Natural killer cell (primary cell): ENCODE results near the gene WWC1. TPM values are rescaled to one million over a fixed set of nuclear protein-coding genes. Genes with fewer than 3 reads are reported as not detected.

ENCODE experiments used
- ATAC-seq, 3 donors: fragments of 150-1000 bp in 2 of 3; fragments of 200-7000 bp in 1 of 3; cut with Tn5 transposase; 1 replicate in 1 of 3; 2 replicates in 2 of 3; pipeline ENCODE4 v1.10.0; 2021; ENCODE audit warnings: mild to moderate bottlenecking in 2 of 3, moderate library complexity in 2 of 3
- DNase-seq, 2 donors: peaks; one replicate each; pipeline versions ENCODE4 v3.0.0 to v3.0.0-alpha.2; 2013 to 2021; ENCODE audit warnings: mixed read lengths in 1 of 2
- H3K27ac ChIP-seq: one replicate; pipeline ENCODE4 v1.5.1; 2013; ENCODE audit warnings: mild to moderate bottlenecking, low read length
- H3K27me3 ChIP-seq: one replicate; pipeline ENCODE4 v1.6.1; 2013; ENCODE audit warnings: low read length; ENCODE audit not compliant: control insufficient read depth, insufficient read depth
- H3K36me3 ChIP-seq: one replicate; pipeline ENCODE4 v1.6.1; 2013; ENCODE audit warnings: low read length; ENCODE audit not compliant: control insufficient read depth, insufficient read depth
- H3K4me1 ChIP-seq: one replicate; pipeline ENCODE4 v1.6.1; 2013; ENCODE audit warnings: low read length; ENCODE audit not compliant: control insufficient read depth, insufficient read depth
- H3K4me3 ChIP-seq: one replicate; pipeline ENCODE4 v1.5.1; 2013; ENCODE audit warnings: low read length
- H3K9me3 ChIP-seq: one replicate; pipeline ENCODE4 v1.6.1; 2013; ENCODE audit warnings: low read length; ENCODE audit not compliant: control insufficient read depth, insufficient read depth
- H3K27ac Mint-ChIP-seq, 2 donors: one replicate each; pipeline ENCODE4 v1.8.0; 2022; ENCODE audit warnings: mild to moderate bottlenecking in 2 of 2, mixed read lengths in 2 of 2, moderate library complexity in 1 of 2
- H3K27me3 Mint-ChIP-seq, 2 donors: one replicate each; pipeline ENCODE4 v1.8.0; 2022; ENCODE audit warnings: low read depth in 2 of 2, mixed read lengths in 2 of 2
- H3K36me3 Mint-ChIP-seq: one replicate; pipeline ENCODE4 v1.8.0; 2022; ENCODE audit warnings: mixed read lengths
- H3K4me1 Mint-ChIP-seq, 2 donors: one replicate each; pipeline ENCODE4 v1.8.0; 2022; ENCODE audit warnings: mixed read lengths in 2 of 2
- H3K4me3 Mint-ChIP-seq: one replicate; pipeline ENCODE4 v1.8.0; 2022; ENCODE audit warnings: mild to moderate bottlenecking, moderate library complexity, mixed read lengths
- H3K9me3 Mint-ChIP-seq, 2 donors: one replicate each; pipeline ENCODE4 v1.8.0; 2022; ENCODE audit warnings: mixed read lengths in 2 of 2
- WGBS: methylation state at CpG from one replicate; pipeline ENCODE4 v1.1.7; 2013; ENCODE audit warnings: missing lambda C conversion rate; ENCODE audit not compliant: insufficient coverage; 5-methylcytosine and 5-hydroxymethylcytosine counted together
- intact Hi-C: fragments of 100-400 bp; cut with micrococcal nuclease; formaldehyde crosslinking; loops from one replicate; pipeline ENCODE4 v1.14.2; 2022
- total RNA-seq, 4 donors: library from RNA; stranded (reverse); fragments of 120-200 nt in 1 of 4; gene quantifications; one replicate each; pipeline versions ENCODE4 v1.2.3 to v1.2.4, GENCODE V29; 2013 to 2022
- TF ChIP-seq, protein P1 (sequence below): fragments of 200-600 bp; IDR thresholded peaks from one replicate; pipeline ENCODE4 v1.8.0; 2022; ENCODE audit warnings: antibody characterized with exemption

The WWC1 gene
- total RNA-seq, 3 donors from 2014 or later (not counting 1 experiment from before 2014, with no cell fraction given), result 0.42 to 0.66 (median 0.53) TPM

DNA sequence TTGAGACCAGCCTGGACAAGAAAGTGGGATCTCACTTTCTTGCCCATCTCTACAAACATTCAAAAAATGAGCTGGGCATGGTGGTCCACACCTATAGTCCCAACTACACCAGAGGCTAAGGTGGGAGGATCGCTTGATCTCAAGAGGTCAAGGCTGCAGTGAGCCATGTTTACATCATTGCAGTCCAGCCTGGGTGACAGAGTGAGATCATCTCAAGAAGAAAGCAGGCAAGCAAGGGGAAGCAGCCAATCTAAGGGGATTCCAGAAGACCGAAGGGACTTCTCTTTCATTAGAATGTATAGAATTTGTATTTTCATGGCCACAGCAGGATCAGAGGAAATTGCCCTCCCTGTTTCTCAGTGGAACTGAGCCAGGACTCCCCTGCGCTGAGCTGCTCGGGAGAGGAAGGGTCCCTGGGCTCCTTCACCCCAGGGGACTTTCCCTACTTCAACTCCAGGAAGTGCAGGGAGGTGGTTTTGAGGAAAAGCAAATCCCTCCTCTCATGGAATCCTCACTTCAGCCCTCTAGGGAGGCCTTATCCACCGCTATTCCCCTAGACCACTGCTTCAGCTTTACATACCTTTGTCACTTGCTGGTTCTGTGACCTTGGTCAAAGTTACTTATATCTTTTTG lies 12.1 kb downstream of the WWC1 start:
- no peak overlapping the region for H3K27ac ChIP-seq
- DNase-seq (no peak), ATAC-seq (no peak)
- Mint-ChIP-seq H3K27ac (no peak overlapping the region), H3K36me3 (no peaks in the 10 kb centered on the region), H3K27me3 (peaks cover 16% of the 10 kb centered on the region in 2 donors), H3K4me3 (no peak overlapping the region), H3K9me3 (no peaks in the 10 kb centered on the region), H3K4me1 (no peaks in the 10 kb centered on the region)
- H3K9me3 ChIP-seq, result no peaks in the 10 kb centered on the region
- no peaks in the 10 kb centered on the region for H3K27me3 ChIP-seq
- WGBS, result 93% methylated on average over 3 of the region's 5 CpGs
- no peaks in the 10 kb centered on the region for H3K4me1 ChIP-seq
- no peak overlapping the region for H3K4me3 ChIP-seq
- intact Hi-C loops, result no loop called here
- TF ChIP-seq, protein P1, sequence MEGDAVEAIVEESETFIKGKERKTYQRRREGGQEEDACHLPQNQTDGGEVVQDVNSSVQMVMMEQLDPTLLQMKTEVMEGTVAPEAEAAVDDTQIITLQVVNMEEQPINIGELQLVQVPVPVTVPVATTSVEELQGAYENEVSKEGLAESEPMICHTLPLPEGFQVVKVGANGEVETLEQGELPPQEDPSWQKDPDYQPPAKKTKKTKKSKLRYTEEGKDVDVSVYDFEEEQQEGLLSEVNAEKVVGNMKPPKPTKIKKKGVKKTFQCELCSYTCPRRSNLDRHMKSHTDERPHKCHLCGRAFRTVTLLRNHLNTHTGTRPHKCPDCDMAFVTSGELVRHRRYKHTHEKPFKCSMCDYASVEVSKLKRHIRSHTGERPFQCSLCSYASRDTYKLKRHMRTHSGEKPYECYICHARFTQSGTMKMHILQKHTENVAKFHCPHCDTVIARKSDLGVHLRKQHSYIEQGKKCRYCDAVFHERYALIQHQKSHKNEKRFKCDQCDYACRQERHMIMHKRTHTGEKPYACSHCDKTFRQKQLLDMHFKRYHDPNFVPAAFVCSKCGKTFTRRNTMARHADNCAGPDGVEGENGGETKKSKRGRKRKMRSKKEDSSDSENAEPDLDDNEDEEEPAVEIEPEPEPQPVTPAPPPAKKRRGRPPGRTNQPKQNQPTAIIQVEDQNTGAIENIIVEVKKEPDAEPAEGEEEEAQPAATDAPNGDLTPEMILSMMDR, result no peak
- no peaks in the 10 kb centered on the region for H3K36me3 ChIP-seq

DNA sequence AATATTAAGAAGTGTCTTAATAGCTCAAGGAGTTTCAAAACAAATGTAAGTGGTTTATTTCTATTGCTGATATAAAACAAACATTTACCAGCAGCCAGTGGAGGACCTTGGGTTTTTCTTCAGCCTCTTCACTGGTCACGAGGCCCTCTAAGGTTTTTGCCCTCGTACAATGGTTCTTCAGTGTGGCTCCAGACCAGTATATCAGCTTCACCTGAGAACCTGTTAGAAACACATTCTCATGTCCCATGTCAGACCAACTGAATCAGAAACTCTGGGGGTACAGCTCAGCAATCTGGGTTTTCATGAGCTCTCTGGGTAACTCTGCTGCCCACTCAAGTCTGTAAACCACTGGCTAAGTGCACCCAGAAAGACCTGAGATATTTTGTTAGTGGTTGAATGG lies 12.9 kb downstream of the WWC1 start:
- H3K4me1 ChIP-seq, result no peaks in the 10 kb centered on the region
- Mint-ChIP-seq H3K27ac (no peak overlapping the region), H3K27me3 (peaks cover 14 to 22% of the 10 kb centered on the region in 2 donors), H3K9me3 (no peaks in the 10 kb centered on the region), H3K4me3 (no peak overlapping the region), H3K4me1 (no peaks in the 10 kb centered on the region), H3K36me3 (no peaks in the 10 kb centered on the region)
- no peaks in the 10 kb centered on the region for H3K9me3 ChIP-seq
- H3K27me3 ChIP-seq, result no peaks in the 10 kb centered on the region
- H3K36me3 ChIP-seq, result no peaks in the 10 kb centered on the region
- no peak overlapping the region for H3K27ac ChIP-seq
- ATAC-seq (no peak), DNase-seq (no peak)
- WGBS, result 78% methylated on average over 2 of the region's 2 CpGs
- TF ChIP-seq, protein P1, result no peak
- intact Hi-C loops, result no loop called here
- H3K4me3 ChIP-seq, result no peak overlapping the region

DNA sequence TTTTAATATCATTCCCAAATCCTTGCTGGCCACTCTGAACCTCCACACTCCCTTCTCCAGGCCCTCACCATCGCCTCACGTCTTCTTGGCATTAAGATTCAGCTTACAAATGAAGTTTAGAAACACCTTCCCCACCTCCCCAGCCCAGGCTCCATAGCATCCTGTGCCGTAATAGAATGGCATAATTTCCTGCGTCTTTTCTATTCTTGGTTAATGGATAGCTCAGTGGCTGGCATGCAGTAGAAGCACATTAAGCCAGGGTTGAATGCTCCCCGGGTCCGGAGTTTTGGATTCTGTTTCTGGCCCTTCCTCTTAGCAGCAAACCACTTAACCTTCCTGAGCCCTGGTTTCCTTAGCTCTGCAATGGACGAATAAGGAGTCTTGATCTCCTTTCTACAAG lies 13.8 kb downstream of the WWC1 start:
- H3K36me3 Mint-ChIP-seq, result no peaks in the 10 kb centered on the region
- Histone ChIP-seq H3K27ac (no peak overlapping the region), H3K27me3 (no peaks in the 10 kb centered on the region), H3K9me3 (no peaks in the 10 kb centered on the region), H3K4me3 (no peak overlapping the region), H3K4me1 (no peaks in the 10 kb centered on the region), H3K36me3 (no peaks in the 10 kb centered on the region)
- no peak overlapping the region for H3K27ac Mint-ChIP-seq
- H3K27me3 Mint-ChIP-seq, result peaks cover 14 to 26% of the 10 kb centered on the region in 2 donors
- TF ChIP-seq, protein P1, result no peak
- DNase-seq (no peak), ATAC-seq (no peak)
- intact Hi-C loops, result no loop called here
- WGBS, result 90% methylated on average over 6 of the region's 7 CpGs
- no peak overlapping the region for H3K4me3 Mint-ChIP-seq
- no peaks in the 10 kb centered on the region for H3K4me1 Mint-ChIP-seq
- no peaks in the 10 kb centered on the region for H3K9me3 Mint-ChIP-seq

DNA sequence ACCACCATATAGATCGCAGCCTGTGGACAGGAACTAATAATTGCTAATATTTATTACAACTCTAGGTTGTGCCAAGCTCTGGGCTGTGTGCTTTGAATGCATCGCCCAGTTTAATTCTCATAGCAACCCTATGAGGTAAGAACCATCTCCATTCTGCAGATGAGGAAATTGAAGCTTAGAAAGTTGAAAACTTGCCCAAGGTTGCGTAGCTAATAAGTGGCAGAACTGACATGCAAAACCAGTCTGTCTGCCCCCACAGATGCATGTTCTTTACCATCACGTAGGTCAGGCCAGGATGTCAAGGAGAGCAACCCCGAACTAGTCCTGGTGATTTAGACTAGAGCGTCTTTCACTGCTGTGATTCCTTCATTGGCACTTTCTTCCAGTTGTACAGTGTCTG lies 15.6 kb downstream of the WWC1 start:
- Histone ChIP-seq H3K27me3 (no peaks in the 10 kb centered on the region), H3K27ac (no peak overlapping the region), H3K36me3 (no peaks in the 10 kb centered on the region), H3K4me1 (no peaks in the 10 kb centered on the region), H3K9me3 (no peaks in the 10 kb centered on the region), H3K4me3 (no peak overlapping the region)
- H3K4me1 Mint-ChIP-seq, result no peaks in the 10 kb centered on the region
- peaks cover 11 to 24% of the 10 kb centered on the region in 2 donors for H3K27me3 Mint-ChIP-seq
- no peak overlapping the region for H3K4me3 Mint-ChIP-seq
- no peaks in the 10 kb centered on the region for H3K36me3 Mint-ChIP-seq
- DNase-seq, result no peak
- TF ChIP-seq, protein P1, result no peak
- intact Hi-C loops, result no loop called here
- H3K27ac Mint-ChIP-seq, result no peak overlapping the region
- WGBS, result 82% methylated on average over 6 of the region's 6 CpGs
- ATAC-seq, result no peak
- H3K9me3 Mint-ChIP-seq, result no peaks in the 10 kb centered on the region
